Breast epithelium (tissue), 4 donors: ENCODE data around the gene AMOTL1. TPM values are rescaled to one million over a fixed set of nuclear protein-coding genes. Genes with fewer than 3 reads are reported as not detected.
"Not testable (repeated sequence)": the region's sequence is repeated elsewhere in the genome, so short reads cannot be mapped to it uniquely, and the experiment has no call there.

Experiments used
- DNase-seq, 2 donors: peaks; one replicate each; pipeline ENCODE4 v3.0.0-alpha.2; 2019; ENCODE audit warnings: low spot score in 2 of 2
- H3K27ac ChIP-seq, 2 donors: fragments of 200-600 bp; sonication (generic) in 1 of 2; one replicate each; pipeline ENCODE4 v1.5.1; 2016 to 2019; ENCODE audit warnings: mild to moderate bottlenecking in 1 of 2
- H3K27me3 ChIP-seq, 2 donors: fragments of 200-600 bp; sonication (generic) in 1 of 2; one replicate each; pipeline versions ENCODE4 v1.5.1 to v1.6.0; 2017 to 2019; ENCODE audit warnings: control low read depth in 1 of 2, mild to moderate bottlenecking in 1 of 2
- H3K36me3 ChIP-seq: fragments of 200-600 bp; one replicate; pipeline ENCODE4 v1.5.1; 2019
- H3K4me1 ChIP-seq, 2 donors: fragments of 200-600 bp; sonication (generic); one replicate each; pipeline ENCODE4 v1.5.1; 2016 to 2019; ENCODE audit warnings: control low read depth in 1 of 2
- H3K4me3 ChIP-seq, 3 donors: fragments of 200-600 bp; sonication (generic); 1 replicate in 2 of 3; 2 replicates in 1 of 3; pipeline ENCODE4 v1.5.1; 2016 to 2019; ENCODE audit warnings: mild to moderate bottlenecking in 3 of 3, moderate library complexity in 2 of 3
- H3K9me3 ChIP-seq, 2 donors: fragments of 200-600 bp; sonication (generic) in 1 of 2; one replicate each; pipeline ENCODE4 v1.5.1; 2016 to 2019; ENCODE audit warnings: control low read depth in 1 of 2
- CTCF ChIP-seq, 3 donors: fragments of 450-650 bp; IDR thresholded peaks; one replicate each; pipeline ENCODE4 v1.5.1; 2016 to 2017; ENCODE audit warnings: antibody characterized with exemption in 3 of 3, mild to moderate bottlenecking in 3 of 3, moderate library complexity in 3 of 3
- POLR2A ChIP-seq: fragments of 450-650 bp; IDR thresholded peaks from one replicate; pipeline ENCODE4 v1.6.1; 2016; ENCODE audit warnings: antibody characterized with exemption, mild to moderate bottlenecking, moderate library complexity
- POLR2AphosphoS5 ChIP-seq, 3 donors: sonication (generic); formaldehyde crosslinking; IDR thresholded peaks; one replicate each; pipeline ENCODE4 v1.6.1; 2017; ENCODE audit warnings: antibody characterized with exemption in 3 of 3
- intact Hi-C: fragments of 100-400 bp; cut with DNase I; formaldehyde crosslinking; loops from one replicate; pipeline ENCODE4 v1.15.1; 2023; ENCODE audit warnings: low total_unique reads
- total RNA-seq, 3 donors: library from RNA; depleted of rRNA; stranded (reverse); fragments of >200 nt; gene quantifications; one replicate each; pipeline ENCODE4 v1.1.0, GENCODE V29; 2016

Gene AMOTL1
- total RNA-seq, 3 donors from 2014 or later = 35.5 to 41.4 (median 39.0) TPM

GRCh38 chr11:94787801-94788200 lies 19.6 kb downstream of the AMOTL1 start:
- intact Hi-C loops = no loop called here
- Histone ChIP-seq H3K27me3 (no peaks in the 10 kb centered on the region), H3K9me3 (no peaks in the 10 kb centered on the region), H3K27ac (no peak overlapping the region), H3K4me3 (no peak overlapping the region), H3K4me1 (peaks cover 0 to 3% of the 10 kb centered on the region in 2 donors), H3K36me3 (no peaks in the 10 kb centered on the region)
- no peak for DNase-seq
- TF ChIP-seq CTCF (IDR thresholded peaks at IDR 0.05) (no peak), POLR2A (no peak), POLR2AphosphoS5 (IDR thresholded peaks at IDR 0.05) (no peak)

GRCh38 chr11:94788396-94788795 lies 20.2 kb downstream of the AMOTL1 start:
- Histone ChIP-seq H3K9me3 (no peaks in the 10 kb centered on the region), H3K36me3 (no peaks in the 10 kb centered on the region), H3K27me3 (no peaks in the 10 kb centered on the region), H3K27ac (no peak overlapping the region), H3K4me1 (peaks cover 0 to 3% of the 10 kb centered on the region in 2 donors), H3K4me3 (no peak overlapping the region)
- no peak for DNase-seq
- TF ChIP-seq POLR2AphosphoS5 (IDR thresholded peaks at IDR 0.05) (no peak), POLR2A (no peak), CTCF (IDR thresholded peaks at IDR 0.05) (no peak)
- intact Hi-C loops = no loop called here

GRCh38 chr11:94790197-94790596 lies 22.0 kb downstream of the AMOTL1 start:
- TF ChIP-seq POLR2AphosphoS5 (IDR thresholded peaks at IDR 0.05) (no peak), CTCF (IDR thresholded peaks at IDR 0.05) (no peak), POLR2A (no peak)
- DNase-seq = no peak
- intact Hi-C loops = no loop called here

GRCh38 chr11:94790661-94791180 lies 22.6 kb downstream of the AMOTL1 start:
- Histone ChIP-seq H3K36me3 (no peaks in the 10 kb centered on the region), H3K4me3 (no peak overlapping the region), H3K27me3 (no peaks in the 10 kb centered on the region), H3K27ac (peak overlapping the region; percentile 2 to 14), H3K9me3 (no peaks in the 10 kb centered on the region), H3K4me1 (peaks cover 0 to 3% of the 10 kb centered on the region in 2 donors)
- intact Hi-C loops = no loop called here
- TF ChIP-seq POLR2A (no peak), CTCF (IDR thresholded peaks at IDR 0.05) (no peak), POLR2AphosphoS5 (IDR thresholded peaks at IDR 0.05) (no peak)
- no peak for DNase-seq

More at GRCh38 chr11:94790197-94790596, 22.0 kb downstream of the AMOTL1 start:
- Histone ChIP-seq H3K36me3 (no peaks in the 10 kb centered on the region), H3K27ac (peak overlapping the region; percentile 2 to 14), H3K27me3 (no peaks in the 10 kb centered on the region), H3K4me3 (no peak overlapping the region), H3K4me1 (peaks cover 0 to 3% of the 10 kb centered on the region in 2 donors), H3K9me3 (no peaks in the 10 kb centered on the region)

- peak overlapping the region; percentile 1 to 20 for H3K27ac ChIP-seq
- no peak for DNase-seq
- intact Hi-C loops = no loop called here
- H3K36me3 ChIP-seq = no peaks in the 10 kb centered on the region
- peaks cover 0 to 3% of the 10 kb centered on the region in 2 donors for H3K4me1 ChIP-seq
- no peaks in the 10 kb centered on the region for H3K27me3 ChIP-seq
- no peaks in the 10 kb centered on the region for H3K9me3 ChIP-seq
- H3K4me3 ChIP-seq = no peak overlapping the region
- TF ChIP-seq POLR2AphosphoS5 (IDR thresholded peaks at IDR 0.05) (no peak), POLR2A (no peak), CTCF (IDR thresholded peaks at IDR 0.05) (no peak)
These were observed 23.2 kb downstream of the AMOTL1 start for GRCh38 chr11:94791216-94791889.

GRCh38 chr11:94791942-94792341 lies 23.8 kb downstream of the AMOTL1 start:
- DNase-seq, H3K27me3 ChIP-seq, H3K36me3 ChIP-seq, H3K4me3 ChIP-seq, intact Hi-C loops, H3K4me1 ChIP-seq, H3K27ac ChIP-seq, H3K9me3 ChIP-seq: not testable (repeated sequence)
